Nephron progenitor cell (in vitro differentiated cells): ENCODE data around the gene BMP4.

Experiments used
- DNase-seq: peaks from one replicate; pipeline ENCODE4 v3.0.0; 2021
- H3K27ac Mint-ChIP-seq: 2 replicates; pipeline ENCODE4 v1.8.0; 2021; ENCODE audit warnings: mild to moderate bottlenecking, moderate library complexity, mixed read lengths
- H3K27me3 Mint-ChIP-seq: 2 replicates; pipeline ENCODE4 v1.8.0; 2021; ENCODE audit warnings: mild to moderate bottlenecking, low read depth, mixed read lengths; ENCODE audit not compliant: poor library complexity
- H3K36me3 Mint-ChIP-seq: 2 replicates; pipeline ENCODE4 v1.8.0; 2021; ENCODE audit warnings: low read depth, mixed read lengths
- H3K4me1 Mint-ChIP-seq: 2 replicates; pipeline ENCODE4 v1.8.0; 2021; ENCODE audit warnings: mixed read lengths
- H3K4me3 Mint-ChIP-seq: 2 replicates; pipeline ENCODE4 v1.8.0; 2021; ENCODE audit warnings: mild to moderate bottlenecking, moderate library complexity, mixed read lengths
- H3K9me3 Mint-ChIP-seq: 2 replicates; pipeline ENCODE4 v1.8.0; 2021; ENCODE audit warnings: mild to moderate bottlenecking, moderate library complexity, mixed read lengths
- TF ChIP-seq, protein P1 (sequence below): fragments of 200-600 bp; sonication (generic); IDR thresholded peaks from 2 replicates; pipeline ENCODE4 v1.5.0; 2021; ENCODE audit warnings: antibody characterized with exemption

Gene BMP4

DNA sequence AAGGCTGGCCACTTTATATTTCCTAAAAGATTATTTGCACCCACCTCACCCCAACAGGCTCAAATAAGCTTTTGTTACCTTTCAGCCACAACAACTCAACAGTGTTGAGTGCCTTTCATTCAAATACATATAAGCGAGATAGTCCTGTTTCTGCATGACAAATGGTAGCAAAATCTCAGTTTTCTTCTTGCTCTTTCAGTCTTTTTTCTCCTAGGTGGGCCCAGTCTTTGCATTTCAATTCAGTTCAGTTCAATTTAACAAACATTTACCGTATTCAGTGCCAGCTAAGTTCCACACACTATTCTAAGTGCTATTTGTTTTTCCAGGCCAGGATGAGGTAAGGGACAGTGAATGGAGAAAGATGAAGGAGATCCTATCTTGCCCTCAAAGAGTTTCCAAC, 25.9 kb upstream of the BMP4 start:
- peaks cover 41% of the 10 kb centered on the region for H3K4me1 Mint-ChIP-seq
- no peaks in the 10 kb centered on the region for H3K27me3 Mint-ChIP-seq
- no peak overlapping the region for H3K27ac Mint-ChIP-seq
- no peak for DNase-seq
- peaks cover 45% of the 10 kb centered on the region for H3K9me3 Mint-ChIP-seq
- peaks cover 32% of the 10 kb centered on the region for H3K36me3 Mint-ChIP-seq
- TF ChIP-seq, protein P1, sequence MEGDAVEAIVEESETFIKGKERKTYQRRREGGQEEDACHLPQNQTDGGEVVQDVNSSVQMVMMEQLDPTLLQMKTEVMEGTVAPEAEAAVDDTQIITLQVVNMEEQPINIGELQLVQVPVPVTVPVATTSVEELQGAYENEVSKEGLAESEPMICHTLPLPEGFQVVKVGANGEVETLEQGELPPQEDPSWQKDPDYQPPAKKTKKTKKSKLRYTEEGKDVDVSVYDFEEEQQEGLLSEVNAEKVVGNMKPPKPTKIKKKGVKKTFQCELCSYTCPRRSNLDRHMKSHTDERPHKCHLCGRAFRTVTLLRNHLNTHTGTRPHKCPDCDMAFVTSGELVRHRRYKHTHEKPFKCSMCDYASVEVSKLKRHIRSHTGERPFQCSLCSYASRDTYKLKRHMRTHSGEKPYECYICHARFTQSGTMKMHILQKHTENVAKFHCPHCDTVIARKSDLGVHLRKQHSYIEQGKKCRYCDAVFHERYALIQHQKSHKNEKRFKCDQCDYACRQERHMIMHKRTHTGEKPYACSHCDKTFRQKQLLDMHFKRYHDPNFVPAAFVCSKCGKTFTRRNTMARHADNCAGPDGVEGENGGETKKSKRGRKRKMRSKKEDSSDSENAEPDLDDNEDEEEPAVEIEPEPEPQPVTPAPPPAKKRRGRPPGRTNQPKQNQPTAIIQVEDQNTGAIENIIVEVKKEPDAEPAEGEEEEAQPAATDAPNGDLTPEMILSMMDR: no peak
- H3K4me3 Mint-ChIP-seq: no peak overlapping the region

DNA sequence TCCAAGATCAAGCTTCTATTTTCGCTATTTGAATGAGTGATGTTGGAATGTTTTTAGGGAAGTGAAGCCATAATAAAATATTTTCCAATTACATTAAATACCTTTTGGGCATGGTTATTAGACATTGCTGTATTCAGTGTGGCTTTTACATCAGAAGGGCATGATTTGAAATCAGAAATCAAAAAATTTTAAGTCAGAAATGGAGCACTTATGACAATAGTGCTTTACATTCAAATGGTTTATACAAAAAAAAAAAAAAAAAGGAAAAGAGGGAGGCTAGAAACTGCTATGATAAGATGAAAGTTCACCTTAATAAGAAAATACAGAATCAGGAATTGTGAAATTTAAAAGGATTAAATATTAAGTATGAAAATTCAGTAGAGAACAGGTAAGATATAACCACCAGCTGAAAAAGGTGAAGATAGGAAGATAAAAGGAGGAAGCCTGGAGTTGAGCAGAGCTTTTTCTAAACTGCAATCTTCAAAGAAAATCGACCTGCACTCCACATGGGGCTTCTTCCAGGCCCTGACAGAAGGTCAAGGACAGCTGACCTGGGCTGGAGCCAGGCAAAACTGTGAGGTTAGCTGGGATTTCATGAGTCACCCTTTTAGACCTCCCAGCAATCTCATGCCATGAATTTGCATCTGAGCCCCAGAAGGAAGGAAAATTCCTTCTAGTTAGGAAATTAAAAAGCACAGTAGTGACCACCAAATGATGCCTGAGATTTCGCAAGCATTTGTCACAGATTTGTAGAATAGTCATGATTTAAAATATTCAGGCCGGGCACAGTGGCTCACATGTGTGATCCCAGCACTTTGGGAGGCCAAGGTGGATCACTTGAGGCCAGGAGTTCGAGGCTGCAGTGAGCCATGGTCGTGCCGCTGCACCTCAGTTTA, 23.4 kb upstream of the BMP4 start:
- TF ChIP-seq, protein P1: no peak
- Mint-ChIP-seq H3K27me3 (no peaks in the 10 kb centered on the region), H3K27ac (peak overlapping the region; percentile 79), H3K4me1 (peaks cover 54% of the 10 kb centered on the region), H3K4me3 (no peak overlapping the region), H3K9me3 (peaks cover 23% of the 10 kb centered on the region), H3K36me3 (peaks cover 22% of the 10 kb centered on the region)
- peak; percentile 30 for DNase-seq

DNA sequence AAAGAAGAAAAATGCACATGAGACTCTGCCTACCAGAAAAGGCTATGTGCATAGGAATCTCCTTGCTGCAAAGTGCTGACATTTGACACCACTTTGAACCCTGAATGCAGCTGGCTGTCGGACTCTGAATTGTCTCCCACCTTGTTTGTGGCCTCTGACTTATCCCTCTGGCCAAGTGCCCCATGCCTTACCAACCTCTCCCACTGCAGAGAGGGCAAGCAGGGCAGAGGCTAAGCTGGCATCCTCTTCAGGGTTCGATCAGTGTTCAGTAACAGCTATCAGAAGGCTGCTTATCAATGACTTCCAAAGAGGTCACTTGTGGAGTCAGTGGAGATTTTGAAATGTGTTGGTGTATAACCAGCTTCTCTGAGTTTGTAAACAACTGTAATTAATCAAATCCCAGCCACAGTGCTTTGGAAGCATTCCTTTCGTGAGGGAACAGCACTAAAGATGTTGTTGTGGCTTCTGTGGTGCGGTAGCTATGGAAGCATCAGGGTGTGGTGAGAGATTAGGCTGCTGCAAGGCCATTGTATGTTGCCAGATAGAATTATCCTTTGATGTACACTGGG, 22.6 kb upstream of the BMP4 start:
- peak overlapping the region; percentile 79 for H3K27ac Mint-ChIP-seq
- H3K9me3 Mint-ChIP-seq: peaks cover 15% of the 10 kb centered on the region
- peak; percentile 28 for DNase-seq
- TF ChIP-seq, protein P1: no peak
- H3K4me1 Mint-ChIP-seq: peaks cover 57% of the 10 kb centered on the region
- H3K36me3 Mint-ChIP-seq: peaks cover 14% of the 10 kb centered on the region
- peak overlapping the region; percentile 68 for H3K4me3 Mint-ChIP-seq
- H3K27me3 Mint-ChIP-seq: no peaks in the 10 kb centered on the region

DNA sequence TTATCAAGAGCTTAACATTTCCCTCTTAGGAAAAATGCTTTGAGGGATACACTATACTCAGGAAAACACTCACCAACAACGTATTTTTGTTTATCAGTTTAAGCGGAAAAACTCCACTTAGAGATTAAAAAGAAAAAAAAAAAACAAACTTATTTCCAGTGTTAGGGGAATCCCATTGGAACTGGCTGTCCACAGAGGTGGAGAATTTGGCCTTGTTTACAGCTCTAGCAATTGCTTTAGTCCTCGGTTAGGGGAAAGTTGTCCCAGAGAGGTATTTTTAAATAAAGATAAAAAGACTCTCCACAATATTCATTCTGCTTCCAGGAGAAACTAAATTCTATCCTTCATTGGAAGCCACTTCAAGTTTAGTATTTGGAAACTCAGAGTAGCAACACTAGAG, 21.6 kb upstream of the BMP4 start:
- H3K4me3 Mint-ChIP-seq: peak overlapping the region; percentile 1
- TF ChIP-seq, protein P1: no peak
- peaks cover 5% of the 10 kb centered on the region for H3K9me3 Mint-ChIP-seq
- no peak for DNase-seq
- peaks cover 57% of the 10 kb centered on the region for H3K4me1 Mint-ChIP-seq
- peaks cover 5% of the 10 kb centered on the region for H3K36me3 Mint-ChIP-seq
- no peaks in the 10 kb centered on the region for H3K27me3 Mint-ChIP-seq
- H3K27ac Mint-ChIP-seq: peak overlapping the region; percentile 19

DNA sequence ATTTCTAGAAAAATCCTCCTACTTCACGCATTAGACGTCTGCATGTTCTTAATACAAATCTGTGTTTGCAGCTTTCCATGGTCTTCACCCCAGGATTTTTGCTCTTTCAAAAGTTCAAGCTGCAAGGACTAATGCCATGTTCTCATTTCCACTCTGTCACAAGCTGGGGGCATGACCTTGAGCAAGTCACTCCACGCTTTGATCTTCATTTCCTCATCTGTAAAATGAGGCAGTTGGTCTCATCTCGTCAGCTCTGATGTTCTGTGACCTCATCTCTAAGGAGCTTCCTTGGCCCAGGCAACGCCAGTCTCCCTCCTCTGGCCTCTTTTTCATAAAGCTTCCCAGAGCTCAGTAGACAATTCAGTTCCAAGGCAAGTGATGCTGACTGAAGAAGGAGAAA, 18.8 kb upstream of the BMP4 start:
- Mint-ChIP-seq H3K36me3 (peaks cover 5% of the 10 kb centered on the region), H3K4me3 (no peak overlapping the region), H3K9me3 (peaks cover 3% of the 10 kb centered on the region), H3K27ac (no peak overlapping the region), H3K4me1 (peaks cover 46% of the 10 kb centered on the region), H3K27me3 (peaks cover 3% of the 10 kb centered on the region)
- TF ChIP-seq, protein P1: no peak
- DNase-seq: no peak
